ENCODE measurements around the gene SPRN.

DNA sequence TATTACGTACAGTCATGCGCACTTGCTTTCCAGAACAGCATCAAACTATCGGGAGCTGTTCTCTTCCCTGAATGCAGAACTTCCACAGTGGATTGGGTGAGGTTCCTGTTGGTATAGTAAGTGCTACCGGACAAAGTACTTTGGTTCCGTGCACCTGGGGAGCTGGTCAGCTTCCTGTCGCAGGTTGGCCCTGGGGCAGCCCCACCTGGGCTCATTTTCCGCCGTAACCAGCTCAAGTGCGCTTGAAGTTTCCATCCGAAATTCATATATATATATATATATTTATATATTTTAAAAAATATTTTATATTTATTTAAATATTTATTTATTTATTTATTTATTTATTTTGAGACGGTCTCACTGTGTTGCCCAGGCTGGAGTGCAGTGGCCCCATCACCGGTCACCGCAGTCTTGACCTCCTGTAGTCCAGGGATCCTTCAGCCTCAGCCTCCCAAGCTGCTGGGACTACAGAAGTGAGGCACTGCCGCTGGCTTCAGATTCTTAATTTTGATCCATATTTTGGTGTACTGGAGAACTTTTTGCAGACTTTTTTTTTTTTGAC lies 35.9 kb upstream of the SPRN start:
- TF ChIP-seq, protein P1, sequence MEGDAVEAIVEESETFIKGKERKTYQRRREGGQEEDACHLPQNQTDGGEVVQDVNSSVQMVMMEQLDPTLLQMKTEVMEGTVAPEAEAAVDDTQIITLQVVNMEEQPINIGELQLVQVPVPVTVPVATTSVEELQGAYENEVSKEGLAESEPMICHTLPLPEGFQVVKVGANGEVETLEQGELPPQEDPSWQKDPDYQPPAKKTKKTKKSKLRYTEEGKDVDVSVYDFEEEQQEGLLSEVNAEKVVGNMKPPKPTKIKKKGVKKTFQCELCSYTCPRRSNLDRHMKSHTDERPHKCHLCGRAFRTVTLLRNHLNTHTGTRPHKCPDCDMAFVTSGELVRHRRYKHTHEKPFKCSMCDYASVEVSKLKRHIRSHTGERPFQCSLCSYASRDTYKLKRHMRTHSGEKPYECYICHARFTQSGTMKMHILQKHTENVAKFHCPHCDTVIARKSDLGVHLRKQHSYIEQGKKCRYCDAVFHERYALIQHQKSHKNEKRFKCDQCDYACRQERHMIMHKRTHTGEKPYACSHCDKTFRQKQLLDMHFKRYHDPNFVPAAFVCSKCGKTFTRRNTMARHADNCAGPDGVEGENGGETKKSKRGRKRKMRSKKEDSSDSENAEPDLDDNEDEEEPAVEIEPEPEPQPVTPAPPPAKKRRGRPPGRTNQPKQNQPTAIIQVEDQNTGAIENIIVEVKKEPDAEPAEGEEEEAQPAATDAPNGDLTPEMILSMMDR (IDR thresholded peaks at IDR 0.05) = no peak
- TF ChIP-seq EZH2 (IDR thresholded peaks at IDR 0.05) = no peak

Measured in neural progenitor cell (in vitro differentiated cells).